ENCODE data around the gene PRDM12.

DNA sequence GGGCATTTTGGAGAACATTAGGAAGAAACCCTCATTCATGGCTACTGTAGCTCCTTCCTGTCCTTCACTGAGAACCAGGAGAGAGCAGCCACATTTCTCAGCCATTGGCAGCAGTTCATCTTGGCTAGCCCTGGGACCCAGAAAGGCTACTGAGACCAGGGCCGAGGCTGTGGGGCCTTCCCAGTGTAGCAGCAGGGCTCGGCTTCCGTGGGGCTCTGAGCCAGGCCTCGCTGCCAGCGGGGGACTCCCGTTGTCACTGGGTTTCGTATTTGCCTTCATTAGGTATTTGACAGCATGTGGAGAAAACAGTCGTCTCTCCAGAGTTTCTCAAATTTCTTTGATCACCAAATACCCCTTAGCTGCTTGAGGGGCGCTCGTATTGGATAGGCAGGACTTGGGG lies 37.3 kb upstream of the PRDM12 start:
- no peak for TF ChIP-seq EZH2 (IDR thresholded peaks at IDR 0.05; ENCODE audit: low read depth, unreplicated experiment)
- TF ChIP-seq, protein P1, sequence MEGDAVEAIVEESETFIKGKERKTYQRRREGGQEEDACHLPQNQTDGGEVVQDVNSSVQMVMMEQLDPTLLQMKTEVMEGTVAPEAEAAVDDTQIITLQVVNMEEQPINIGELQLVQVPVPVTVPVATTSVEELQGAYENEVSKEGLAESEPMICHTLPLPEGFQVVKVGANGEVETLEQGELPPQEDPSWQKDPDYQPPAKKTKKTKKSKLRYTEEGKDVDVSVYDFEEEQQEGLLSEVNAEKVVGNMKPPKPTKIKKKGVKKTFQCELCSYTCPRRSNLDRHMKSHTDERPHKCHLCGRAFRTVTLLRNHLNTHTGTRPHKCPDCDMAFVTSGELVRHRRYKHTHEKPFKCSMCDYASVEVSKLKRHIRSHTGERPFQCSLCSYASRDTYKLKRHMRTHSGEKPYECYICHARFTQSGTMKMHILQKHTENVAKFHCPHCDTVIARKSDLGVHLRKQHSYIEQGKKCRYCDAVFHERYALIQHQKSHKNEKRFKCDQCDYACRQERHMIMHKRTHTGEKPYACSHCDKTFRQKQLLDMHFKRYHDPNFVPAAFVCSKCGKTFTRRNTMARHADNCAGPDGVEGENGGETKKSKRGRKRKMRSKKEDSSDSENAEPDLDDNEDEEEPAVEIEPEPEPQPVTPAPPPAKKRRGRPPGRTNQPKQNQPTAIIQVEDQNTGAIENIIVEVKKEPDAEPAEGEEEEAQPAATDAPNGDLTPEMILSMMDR (conservative IDR thresholded peaks at IDR 0.05; ENCODE audit: low read depth in 2 of 2) = no peak

Data from GM23338 (cell line).